Ectodermal cell (in vitro differentiated cells): ENCODE results near the gene UST.
A peak's percentile ranks its signal among the peaks of the same experiment; 100 is the strongest.

Source experiments
- H3K27ac ChIP-seq: 2 replicates; pipeline ENCODE4 v1.7.0; 2013; ENCODE audit warnings: mild to moderate bottlenecking, low read depth, low read length; ENCODE audit not compliant: insufficient read depth, poor library complexity, severe bottlenecking
- H3K27me3 ChIP-seq: 2 replicates; pipeline ENCODE4 v1.7.0; 2013; ENCODE audit warnings: mild to moderate bottlenecking, low read length; ENCODE audit not compliant: insufficient read depth, control insufficient read depth, poor library complexity, severe bottlenecking
- H3K36me3 ChIP-seq: one replicate; pipeline ENCODE4 v1.7.0; 2013; ENCODE audit warnings: low read length; ENCODE audit not compliant: control insufficient read depth, insufficient read depth
- H3K4me1 ChIP-seq: one replicate; pipeline ENCODE4 v1.7.0; 2013; ENCODE audit warnings: low read length; ENCODE audit not compliant: control insufficient read depth, insufficient read depth
- H3K4me3 ChIP-seq: 2 replicates; pipeline ENCODE4 v1.7.0; 2013; ENCODE audit warnings: low read depth, low read length, control low read depth; ENCODE audit not compliant: insufficient read depth
- H3K9me3 ChIP-seq: 2 replicates; pipeline ENCODE4 v1.7.0; 2013; ENCODE audit warnings: mild to moderate bottlenecking, low read length, moderate library complexity; ENCODE audit not compliant: control insufficient read depth
- WGBS, 2 experiments: methylation state at CpG; one replicate each; pipeline ENCODE4 v1.1.7; 2013; ENCODE audit warnings: missing lambda C conversion rate in 2 of 2; 5-methylcytosine and 5-hydroxymethylcytosine counted together

UST gene

GRCh38 chr6:148964467-148964866 is 217.6 kb downstream of the UST start:
- no peaks in the 10 kb centered on the region for H3K9me3 ChIP-seq
- H3K4me3 ChIP-seq: no peak overlapping the region
- H3K4me1 ChIP-seq: peaks cover 60% of the 10 kb centered on the region
- 94 to 97% methylated on average over 12 to 13 of the region's 13 CpGs for WGBS, 2 experiments
- H3K36me3 ChIP-seq: peaks cover 7% of the 10 kb centered on the region
- no peak overlapping the region for H3K27ac ChIP-seq
- no peaks in the 10 kb centered on the region for H3K27me3 ChIP-seq

GRCh38 chr6:148965287-148965686 is 218.5 kb downstream of the UST start:
- WGBS, 2 experiments: 94 to 97% methylated on average over 9 of the region's 9 CpGs
- H3K4me1 ChIP-seq: peaks cover 60% of the 10 kb centered on the region
- no peak overlapping the region for H3K4me3 ChIP-seq
- peaks cover 7% of the 10 kb centered on the region for H3K36me3 ChIP-seq
- H3K27ac ChIP-seq: no peak overlapping the region
- H3K9me3 ChIP-seq: no peaks in the 10 kb centered on the region
- H3K27me3 ChIP-seq: no peaks in the 10 kb centered on the region

- no peaks in the 10 kb centered on the region for H3K9me3 ChIP-seq
- no peaks in the 10 kb centered on the region for H3K27me3 ChIP-seq
- 47 to 49% methylated on average over 4 of the region's 4 CpGs for WGBS, 2 experiments
- peaks cover 63% of the 10 kb centered on the region for H3K4me1 ChIP-seq
- peaks cover 7% of the 10 kb centered on the region for H3K36me3 ChIP-seq
- H3K27ac ChIP-seq: no peak overlapping the region
- H3K4me3 ChIP-seq: no peak overlapping the region
These were observed 220.2 kb downstream of the UST start for GRCh38 chr6:148967011-148967520.

GRCh38 chr6:148967541-148967956 is 220.7 kb downstream of the UST start:
- H3K4me3 ChIP-seq: no peak overlapping the region
- H3K4me1 ChIP-seq: peaks cover 65% of the 10 kb centered on the region
- H3K36me3 ChIP-seq: peaks cover 7% of the 10 kb centered on the region
- 26 to 29% methylated on average over 6 of the region's 7 CpGs for WGBS, 2 experiments
- H3K27ac ChIP-seq: no peak overlapping the region
- no peaks in the 10 kb centered on the region for H3K9me3 ChIP-seq
- no peaks in the 10 kb centered on the region for H3K27me3 ChIP-seq

- Histone ChIP-seq H3K4me1 (peaks cover 58% of the 10 kb centered on the region), H3K27ac (peak overlapping the region; percentile 94), H3K9me3 (no peaks in the 10 kb centered on the region), H3K36me3 (peaks cover 7% of the 10 kb centered on the region), H3K27me3 (no peaks in the 10 kb centered on the region), H3K4me3 (no peak overlapping the region)
- WGBS, 2 experiments: 92 to 95% methylated on average over 4 of the region's 4 CpGs
These were observed 222.2 kb downstream of the UST start for GRCh38 chr6:148968771-148969602.

- peak overlapping the region; percentile 94 for H3K27ac ChIP-seq
- H3K9me3 ChIP-seq: no peaks in the 10 kb centered on the region
- WGBS, 2 experiments: 26 to 35% methylated on average over 10 of the region's 10 CpGs
- no peak overlapping the region for H3K4me3 ChIP-seq
- no peaks in the 10 kb centered on the region for H3K27me3 ChIP-seq
- peaks cover 1% of the 10 kb centered on the region for H3K36me3 ChIP-seq
- peaks cover 58% of the 10 kb centered on the region for H3K4me1 ChIP-seq
These were observed 222.8 kb downstream of the UST start for GRCh38 chr6:148969603-148970061.

- H3K27me3 ChIP-seq: no peaks in the 10 kb centered on the region
- H3K4me1 ChIP-seq: peaks cover 54% of the 10 kb centered on the region
- no peaks in the 10 kb centered on the region for H3K9me3 ChIP-seq
- H3K27ac ChIP-seq: no peak overlapping the region
- 81 to 86% methylated on average over 4 of the region's 6 CpGs for WGBS, 2 experiments
- no peak overlapping the region for H3K4me3 ChIP-seq
- H3K36me3 ChIP-seq: no peaks in the 10 kb centered on the region
These were observed 224.4 kb downstream of the UST start for GRCh38 chr6:148971031-148971927.

GRCh38 chr6:148972481-148972880 is 225.7 kb downstream of the UST start:
- H3K9me3 ChIP-seq: no peaks in the 10 kb centered on the region
- H3K4me1 ChIP-seq: peaks cover 48% of the 10 kb centered on the region
- H3K36me3 ChIP-seq: no peaks in the 10 kb centered on the region
- H3K27ac ChIP-seq: no peak overlapping the region
- no peaks in the 10 kb centered on the region for H3K27me3 ChIP-seq
- H3K4me3 ChIP-seq: no peak overlapping the region
- WGBS, 2 experiments: 4% methylated on average over 15 of the region's 15 CpGs

- WGBS, 2 experiments: 71 to 75% methylated on average over 4 of the region's 5 CpGs
- Histone ChIP-seq H3K36me3 (no peaks in the 10 kb centered on the region), H3K4me3 (no peak overlapping the region), H3K9me3 (no peaks in the 10 kb centered on the region), H3K27ac (no peak overlapping the region), H3K4me1 (peaks cover 37% of the 10 kb centered on the region), H3K27me3 (no peaks in the 10 kb centered on the region)
These were observed 226.8 kb downstream of the UST start for GRCh38 chr6:148973538-148974208.
